Gastrocnemius medialis (tissue), 4 donors: ENCODE data around the gene MASP1. TPM values are rescaled to one million over a fixed set of nuclear protein-coding genes. Genes with fewer than 3 reads are reported as not detected.

Source experiments
- ATAC-seq, 2 donors: fragments of 150-250 bp; one replicate each; pipeline ENCODE4 v1.9.1; 2016
- DNase-seq, 2 donors: peaks; one replicate each; pipeline ENCODE4 v3.0.0-alpha.2; 2019
- H3K27ac ChIP-seq, 4 donors: fragments of 200-600 bp; sonication (generic); 1 replicate in 1 of 4; 2 replicates in 3 of 4; pipeline ENCODE4 v1.5.1; 2016 to 2018; ENCODE audit warnings: mild to moderate bottlenecking in 2 of 4, moderate library complexity in 1 of 4
- H3K27me3 ChIP-seq, 3 donors: fragments of 200-600 bp; sonication (generic) in 2 of 3; 1 replicate in 1 of 3; 2 replicates in 2 of 3; pipeline versions ENCODE4 v1.5.1 to v1.6.0; 2016 to 2019; ENCODE audit warnings: mild to moderate bottlenecking in 1 of 3, moderate library complexity in 1 of 3
- H3K36me3 ChIP-seq, 2 donors: fragments of 200-600 bp; sonication (generic) in 1 of 2; one replicate each; pipeline ENCODE4 v1.5.1; 2017 to 2018
- H3K4me1 ChIP-seq, 2 donors: fragments of 200-600 bp; sonication (generic) in 1 of 2; one replicate each; pipeline ENCODE4 v1.5.1; 2016 to 2017; ENCODE audit warnings: mild to moderate bottlenecking in 2 of 2
- H3K4me3 ChIP-seq, 4 donors: fragments of 200-600 bp; sonication (generic) in 3 of 4; 1 replicate in 1 of 4; 2 replicates in 3 of 4; pipeline ENCODE4 v1.5.1; 2016 to 2019; ENCODE audit warnings: mild to moderate bottlenecking in 2 of 4
- H3K9me3 ChIP-seq, 3 donors: fragments of 200-600 bp; sonication (generic) in 2 of 3; 1 replicate in 1 of 3; 2 replicates in 2 of 3; pipeline ENCODE4 v1.5.1; 2016 to 2019
- POLR2A ChIP-seq, 2 donors: fragments of 450-650 bp; IDR thresholded peaks; one replicate each; pipeline ENCODE4 v1.6.1; 2017; ENCODE audit warnings: antibody characterized with exemption in 2 of 2, mild to moderate bottlenecking in 2 of 2, moderate library complexity in 2 of 2
- in situ Hi-C, 4 donors: fragments of 200-750 bp; cut with MboI; loops; one replicate each; pipeline versions ENCODE4 v1.15.0 to v1.8.0; 2017; ENCODE audit warnings: low sequenced_read_pairs in 4 of 4
- intact Hi-C: fragments of 100-400 bp; cut with DNase I; formaldehyde crosslinking; loops from one replicate; pipeline ENCODE4 v1.15.1; 2023; ENCODE audit warnings: low total_unique reads
- total RNA-seq, 4 donors: library from RNA; depleted of rRNA; stranded (reverse); fragments of >200 nt; gene quantifications; one replicate each; pipeline versions ENCODE4 v1.1.0 to v1.2.3, GENCODE V29; 2016
- TF ChIP-seq, protein P1 (sequence below), 5 experiments: fragments of 450-650 bp in 3 of 5; fragments of 200-600 bp in 2 of 5; sonication (generic) in 2 of 5; IDR thresholded peaks in 4 of 5; conservative IDR thresholded peaks in 1 of 5; 1 replicate in 4 of 5; 2 replicates in 1 of 5; pipeline ENCODE4 v1.5.1; 2016 to 2019; ENCODE audit warnings: antibody characterized with exemption in 5 of 5, mild to moderate bottlenecking in 3 of 5, moderate library complexity in 3 of 5

MASP1 gene
- total RNA-seq, 4 donors from 2014 or later: 0.27 to 7.3 (median 2.6) TPM

DNA sequence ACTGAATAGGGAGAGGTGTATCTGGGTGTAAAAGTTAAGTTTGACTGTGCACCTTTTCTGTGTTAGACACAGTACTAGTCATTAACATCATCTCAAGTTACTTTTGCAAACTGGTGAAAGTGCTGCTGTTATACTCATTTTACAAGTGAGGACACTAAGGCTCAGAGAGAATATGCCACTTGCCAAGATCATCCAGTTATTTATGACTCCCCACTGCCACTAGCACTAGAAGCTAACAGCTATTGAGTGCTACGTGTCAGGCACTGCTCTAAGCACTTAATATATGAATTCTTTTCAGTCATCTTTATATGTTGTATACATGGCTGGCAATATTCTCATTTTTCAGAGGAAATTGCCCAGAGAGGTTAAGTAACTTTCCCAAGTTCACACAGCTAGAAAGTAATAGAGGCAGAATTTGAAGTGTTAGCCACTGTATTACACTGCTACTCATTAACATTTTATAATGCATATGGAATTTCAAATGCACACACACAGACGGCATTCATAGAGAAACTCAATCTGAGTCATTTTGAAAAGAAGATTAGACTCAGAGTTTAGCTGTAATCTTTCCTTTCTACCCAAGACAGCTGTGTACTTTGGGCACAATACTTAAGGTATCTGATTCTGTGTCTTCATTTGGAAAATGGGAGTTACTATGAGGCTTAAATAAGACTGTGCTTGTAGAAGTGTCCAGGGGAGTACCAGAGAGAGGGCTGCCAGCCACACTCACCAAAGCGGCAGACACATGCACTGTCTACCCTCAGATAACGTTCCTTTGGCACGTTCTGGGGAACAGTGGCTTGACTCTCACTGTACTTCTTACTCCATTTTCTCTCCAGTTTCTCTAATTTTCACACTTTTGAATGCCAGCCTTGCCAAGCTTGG, 1.3 kb upstream of the MASP1 start:
- H3K27ac ChIP-seq: peak overlapping the region; percentile 63 to 73 (median 69)
- in situ Hi-C loops (loop anchor here in 1 of 4 donors (10.0 kb wide), 1 partner anchor 68 kb away; no protein-coding TSS in a partner anchor), intact Hi-C loops (no loop called here)
- H3K36me3 ChIP-seq: no peaks in the 10 kb centered on the region
- H3K4me3 ChIP-seq: no peak overlapping the region
- peaks cover 13 to 56% of the 10 kb centered on the region in 2 donors for H3K4me1 ChIP-seq
- H3K27me3 ChIP-seq: no peaks in the 10 kb centered on the region
- ATAC-seq (no peak), DNase-seq (no peak)
- TF ChIP-seq, protein P1, sequence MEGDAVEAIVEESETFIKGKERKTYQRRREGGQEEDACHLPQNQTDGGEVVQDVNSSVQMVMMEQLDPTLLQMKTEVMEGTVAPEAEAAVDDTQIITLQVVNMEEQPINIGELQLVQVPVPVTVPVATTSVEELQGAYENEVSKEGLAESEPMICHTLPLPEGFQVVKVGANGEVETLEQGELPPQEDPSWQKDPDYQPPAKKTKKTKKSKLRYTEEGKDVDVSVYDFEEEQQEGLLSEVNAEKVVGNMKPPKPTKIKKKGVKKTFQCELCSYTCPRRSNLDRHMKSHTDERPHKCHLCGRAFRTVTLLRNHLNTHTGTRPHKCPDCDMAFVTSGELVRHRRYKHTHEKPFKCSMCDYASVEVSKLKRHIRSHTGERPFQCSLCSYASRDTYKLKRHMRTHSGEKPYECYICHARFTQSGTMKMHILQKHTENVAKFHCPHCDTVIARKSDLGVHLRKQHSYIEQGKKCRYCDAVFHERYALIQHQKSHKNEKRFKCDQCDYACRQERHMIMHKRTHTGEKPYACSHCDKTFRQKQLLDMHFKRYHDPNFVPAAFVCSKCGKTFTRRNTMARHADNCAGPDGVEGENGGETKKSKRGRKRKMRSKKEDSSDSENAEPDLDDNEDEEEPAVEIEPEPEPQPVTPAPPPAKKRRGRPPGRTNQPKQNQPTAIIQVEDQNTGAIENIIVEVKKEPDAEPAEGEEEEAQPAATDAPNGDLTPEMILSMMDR (IDR thresholded peaks at IDR 0.05 in 4 of 5, conservative IDR thresholded peaks at IDR 0.05 in 1 of 5): no peak
- no peak for TF ChIP-seq POLR2A (IDR thresholded peaks at IDR 0.05)
- H3K9me3 ChIP-seq: no peaks in the 10 kb centered on the region

DNA sequence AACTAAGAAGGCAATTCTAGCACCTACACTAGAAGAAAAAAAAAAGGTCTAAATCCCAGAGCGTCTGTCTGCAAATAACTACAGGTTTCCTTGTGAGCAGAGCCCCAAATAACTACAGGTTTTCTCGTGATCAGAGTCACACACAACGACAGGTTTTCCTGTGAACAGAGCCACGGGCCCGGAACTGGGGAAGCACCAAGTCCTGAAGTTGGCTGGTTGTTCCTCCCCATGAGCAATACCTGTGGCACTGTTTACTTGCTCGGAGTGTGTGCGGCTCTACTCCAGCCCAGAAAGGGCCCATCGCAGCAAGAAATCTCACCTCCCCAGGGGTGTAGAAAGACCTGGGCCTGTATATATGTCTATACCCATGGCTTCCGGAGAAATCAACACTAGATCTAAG, 644 bp upstream of the MASP1 start:
- DNase-seq (peak in 1 of 2 donors; percentile 27), ATAC-seq (peak; percentile 40 to 61)
- TF ChIP-seq, protein P1 (IDR thresholded peaks at IDR 0.05 in 4 of 5, conservative IDR thresholded peaks at IDR 0.05 in 1 of 5): no peak
- no peak for TF ChIP-seq POLR2A (IDR thresholded peaks at IDR 0.05)
- peak overlapping the region; percentile 63 to 73 (median 69) for H3K27ac ChIP-seq
- H3K9me3 ChIP-seq: no peaks in the 10 kb centered on the region
- in situ Hi-C loops (loop anchor here in 1 of 4 donors (10.0 kb wide), 1 partner anchor 67 kb away; no protein-coding TSS in a partner anchor), intact Hi-C loops (no loop called here)
- no peaks in the 10 kb centered on the region for H3K36me3 ChIP-seq
- peaks cover 17 to 61% of the 10 kb centered on the region in 2 donors for H3K4me1 ChIP-seq
- peak overlapping the region in 2 of 4 donors; percentile 42 to 47 for H3K4me3 ChIP-seq
- H3K27me3 ChIP-seq: no peaks in the 10 kb centered on the region

DNA sequence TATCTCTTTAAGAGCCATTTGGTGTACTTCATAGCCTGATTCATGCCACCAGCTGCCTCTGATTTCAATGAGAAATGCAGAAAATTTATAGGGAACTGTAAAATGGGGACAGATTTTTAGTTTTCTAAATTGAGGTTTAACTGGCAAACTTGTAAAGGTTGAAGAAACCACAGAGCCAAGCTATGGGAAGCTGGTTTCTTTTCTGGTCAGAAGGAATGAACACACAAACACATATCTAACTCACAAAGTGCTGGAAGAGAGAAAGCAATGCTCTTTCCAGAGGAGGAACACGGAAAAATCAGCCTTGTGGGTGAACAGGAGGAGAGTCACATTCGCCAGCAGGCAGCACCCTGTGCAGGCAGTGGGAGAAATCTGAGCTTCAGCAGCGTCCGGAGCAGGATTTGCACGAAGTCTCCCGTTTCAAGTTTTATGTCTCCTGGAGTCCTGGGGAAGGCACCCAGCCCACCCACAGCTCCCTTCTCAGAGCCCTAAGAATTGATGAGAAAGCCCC, 481 bp downstream of the MASP1 start:
- no peaks in the 10 kb centered on the region for H3K9me3 ChIP-seq
- H3K4me1 ChIP-seq: peaks cover 17 to 63% of the 10 kb centered on the region in 2 donors
- TF ChIP-seq, protein P1 (IDR thresholded peaks at IDR 0.05 in 4 of 5, conservative IDR thresholded peaks at IDR 0.05 in 1 of 5): no peak
- no peak for TF ChIP-seq POLR2A (IDR thresholded peaks at IDR 0.05)
- no peaks in the 10 kb centered on the region for H3K36me3 ChIP-seq
- H3K27me3 ChIP-seq: no peaks in the 10 kb centered on the region
- in situ Hi-C loops (loop anchor here in 1 of 4 donors (10.0 kb wide), 1 partner anchor 66 kb away; no protein-coding TSS in a partner anchor), intact Hi-C loops (no loop called here)
- DNase-seq: peak; percentile 17 to 23
- H3K27ac ChIP-seq: peak overlapping the region; percentile 63 to 73 (median 69)
- peak overlapping the region; percentile 22 to 47 (median 34) for H3K4me3 ChIP-seq
- peak; percentile 59 to 76 for ATAC-seq

DNA sequence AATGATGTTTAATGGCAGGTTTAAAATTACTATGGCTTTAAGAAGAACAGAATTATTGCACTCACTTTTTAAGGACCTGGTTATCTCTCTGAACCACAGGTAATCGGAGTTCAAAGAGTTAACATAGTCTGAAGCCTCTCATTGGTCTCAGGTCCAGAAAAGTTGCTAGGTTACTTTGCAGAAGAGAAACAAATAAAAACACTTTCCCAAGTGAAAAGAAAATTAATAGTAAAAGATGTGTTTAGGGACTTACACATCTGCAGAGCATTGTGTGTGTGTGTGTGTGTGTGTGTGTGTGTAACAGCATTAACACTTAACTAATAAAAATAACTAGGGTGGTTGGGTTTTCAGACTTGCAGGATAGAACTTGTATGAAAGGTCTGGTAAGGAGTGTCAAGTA, 1.0 kb downstream of the MASP1 start:
- in situ Hi-C loops: loop anchor here in 1 of 4 donors (10.0 kb wide), 1 partner anchor 66 kb away; no protein-coding TSS in a partner anchor
- DNase-seq: no peak
- peaks cover 17 to 63% of the 10 kb centered on the region in 2 donors for H3K4me1 ChIP-seq
- peak overlapping the region in 3 of 4 donors; percentile 66 to 73 (median 72) for H3K27ac ChIP-seq
- TF ChIP-seq, protein P1 (IDR thresholded peaks at IDR 0.05 in 4 of 5, conservative IDR thresholded peaks at IDR 0.05 in 1 of 5): no peak
- no peak for TF ChIP-seq POLR2A (IDR thresholded peaks at IDR 0.05)
- intact Hi-C loops: no loop called here
- H3K9me3 ChIP-seq: no peaks in the 10 kb centered on the region
- ATAC-seq: no peak
- H3K27me3 ChIP-seq: no peaks in the 10 kb centered on the region
- no peaks in the 10 kb centered on the region for H3K36me3 ChIP-seq
- H3K4me3 ChIP-seq: peak overlapping the region in 1 of 4 donors; percentile 47
